GM12878 (cell line): ENCODE measurements around the gene SGF29. TPM values are rescaled to one million over a fixed set of nuclear protein-coding genes. Genes with fewer than 3 reads are reported as not detected.

ENCODE experiments used
- ATAC-seq: fragments of 200-7000 bp; cut with Tn5 transposase; 3 replicates; pipeline ENCODE4 v1.9.1; 2020; ENCODE audit warnings: mild to moderate bottlenecking, moderate library complexity
- BruUV-seq: library from RNA; stranded (reverse); fragments of 400-500 nt; replicated peaks from 2 replicates; lab custom pipeline; 2021; lab: Mats Ljungman, UMichigan
- CTCF ChIA-PET: fragments of 300-600 bp; sonication (Branson Sonifier 250); formaldehyde crosslinking; extraction: SDS; loops from one replicate; lab custom pipeline; 2021; ENCODE audit warnings: inconsistent platforms; lab: Yijun Ruan, JAX
- POLR2A ChIA-PET: fragments of 350-600 bp; formaldehyde crosslinking; extraction: SDS; loops from one replicate; lab custom pipeline; 2021; ENCODE audit warnings: inconsistent platforms; lab: Charles Lee
- RAD21 ChIA-PET: fragments of 300-600 bp; sonication (Branson Sonifier 250); formaldehyde crosslinking; loops from one replicate; lab custom pipeline; 2023; ENCODE audit warnings: antibody characterized with exemption; ENCODE audit not compliant: unreplicated experiment; lab: Charles Lee
- SMC1A ChIA-PET: fragments of 300-600 bp; sonication (Branson Sonifier 250); formaldehyde crosslinking; loops from one replicate; lab custom pipeline; 2023; ENCODE audit not compliant: unreplicated experiment, uncharacterized antibody; lab: Charles Lee
- DNase-seq: peaks from one replicate; pipeline ENCODE4 v3.0.0-alpha.2; 2011; ENCODE audit warnings: low read depth, low spot score
- FAIRE-seq: peaks from 3 replicates; lab custom pipeline; 2011; peaks lifted over from hg19 to GRCh38; lab: Jason Lieb, UNC
- H2AFZ ChIP-seq: 2 replicates; pipeline ENCODE4 v1.6.0; 2011; ENCODE audit warnings: low read depth, low read length, control low read depth; ENCODE audit not compliant: control insufficient read depth
- H3K27ac ChIP-seq: 2 replicates; pipeline ENCODE4 v1.5.1; 2011; ENCODE audit warnings: control low read depth; ENCODE audit not compliant: control insufficient read depth, insufficient read depth
- H3K27me3 ChIP-seq, 2 experiments: replicated peaks in 1 of 2; 2 replicates each; pipeline versions ENCODE4 v1.6.0 to v1.6.1; 2011; ENCODE audit warnings: low read length in 1 of 2; ENCODE audit not compliant: control insufficient read depth in 2 of 2, insufficient read depth in 2 of 2
- H3K36me3 ChIP-seq, 2 experiments: 2 replicates each; pipeline ENCODE4 v1.5.1; 2011; ENCODE audit warnings: low read length in 1 of 2; ENCODE audit not compliant: control insufficient read depth in 2 of 2, insufficient read depth in 2 of 2
- H3K4me1 ChIP-seq: 2 replicates; pipeline ENCODE4 v1.6.1; 2011; ENCODE audit warnings: mild to moderate bottlenecking, low read length, moderate library complexity, mixed read lengths; ENCODE audit not compliant: control insufficient read depth, insufficient read depth
- H3K4me2 ChIP-seq: 2 replicates; pipeline ENCODE4 v1.6.0; 2011; ENCODE audit warnings: control low read depth; ENCODE audit not compliant: control insufficient read depth, insufficient read depth
- H3K4me3 ChIP-seq: fragments of 200-600 bp; sonication (generic); 2 replicates; pipeline ENCODE4 v1.5.1; 2016
- H3K79me2 ChIP-seq: 2 replicates; pipeline ENCODE4 v1.6.0; 2011; ENCODE audit warnings: low read length; ENCODE audit not compliant: control insufficient read depth, insufficient read depth
- H3K9ac ChIP-seq: 2 replicates; pipeline ENCODE4 v1.8.0; 2011; ENCODE audit warnings: low read length, control low read depth, mixed read lengths; ENCODE audit not compliant: control insufficient read depth, insufficient read depth
- H3K9me3 ChIP-seq: replicated peaks from 3 replicates; pipeline ENCODE4 v1.5.1; 2011; ENCODE audit warnings: mild to moderate bottlenecking, low read length; ENCODE audit not compliant: control insufficient read depth, insufficient read depth
- H4K20me1 ChIP-seq: 2 replicates; pipeline ENCODE4 v1.6.0; 2011; ENCODE audit not compliant: control insufficient read depth, insufficient read depth
- BMI1 ChIP-seq: fragments of 450-650 bp; IDR thresholded peaks from 2 replicates; pipeline ENCODE4 v1.6.1; 2016; ENCODE audit warnings: mild to moderate bottlenecking, moderate library complexity, borderline replicate concordance
- FOXM1 ChIP-seq: IDR thresholded peaks from 2 replicates; pipeline ENCODE4 v1.6.1; 2012; ENCODE audit warnings: low read depth, mild to moderate bottlenecking, inconsistent platforms, low read length, moderate library complexity
- GATAD2B ChIP-seq: fragments of 450-650 bp; conservative IDR thresholded peaks from 2 replicates; pipeline ENCODE4 v1.6.1; 2017; ENCODE audit warnings: low read depth, mild to moderate bottlenecking, moderate library complexity
- HCFC1 ChIP-seq: fragments of 150-350 bp; IDR thresholded peaks from 2 replicates; pipeline ENCODE4 v1.6.1; 2014; ENCODE audit warnings: low read length
- IKZF1 ChIP-seq: fragments of 450-650 bp; conservative IDR thresholded peaks from 2 replicates; pipeline ENCODE4 v1.6.1; 2017; ENCODE audit warnings: antibody characterized with exemption, mild to moderate bottlenecking
- MYB ChIP-seq: fragments of 150-350 bp; IDR thresholded peaks from 2 replicates; pipeline ENCODE4 v1.6.1; 2014; ENCODE audit warnings: mild to moderate bottlenecking, low read depth, low read length, borderline replicate concordance
- NBN ChIP-seq: fragments of 450-650 bp; IDR thresholded peaks from 2 replicates; pipeline ENCODE4 v1.6.1; 2016
- STAT3 ChIP-seq: IDR thresholded peaks from 2 replicates; pipeline ENCODE4 v1.6.1; 2011; ENCODE audit warnings: low read depth, low read length, improper control_type of control experiment
- USF2 ChIP-seq: IDR thresholded peaks from 2 replicates; pipeline ENCODE4 v1.6.1; 2011; ENCODE audit warnings: low read depth, low read length, improper control_type of control experiment, borderline replicate concordance
- ZNF274 ChIP-seq: IDR thresholded peaks from one replicate; pipeline ENCODE4 v1.8.0; 2011; ENCODE audit not compliant: insufficient read length, insufficient read depth
- ZZZ3 ChIP-seq: IDR thresholded peaks from 2 replicates; pipeline ENCODE4 v1.6.1; 2011; ENCODE audit warnings: low read depth; ENCODE audit not compliant: control insufficient read depth, insufficient read length
- WGBS: methylation state at CpG from one replicate; pipeline ENCODE4 v1.1.6; 2016; ENCODE audit warnings: low lambda C conversion rate; ENCODE audit not compliant: insufficient replicate concordance, insufficient coverage; ENCODE audit errors: missing lambda C conversion rate; 5-methylcytosine and 5-hydroxymethylcytosine counted together
- in situ Hi-C: fragments of 300-500 bp; cut with MboI; formaldehyde crosslinking; loops from 9 replicates; pipeline ENCODE4 v1.14.3; 2018; ENCODE audit warnings: mixed read lengths
- intact Hi-C: fragments of 100-400 bp; cut with micrococcal nuclease; formaldehyde crosslinking; loops from one replicate; pipeline ENCODE4 v1.14.2; 2022; ENCODE audit not compliant: unreplicated experiment
- polyA plus RNA-seq, 11 experiments: library from polyadenylated mRNA; depleted of rRNA in 4 of 11; unstranded in 6 of 11; stranded (reverse) in 5 of 11; fragments of >200 nt; fragmentation: Nextera tagmentation in 4 of 11; fragmentation: Illumina TruSeq in 1 of 11; extraction: Ambion mirVana in 4 of 11; extraction: Trizol in 1 of 11; gene quantifications; 1 replicate in 1 of 11; 2 replicates in 10 of 11; pipeline versions ENCODE4 v1.2.1 to v1.2.3, GENCODE V29; 2011 to 2016; ENCODE audit warnings: inconsistent platforms in 2 of 11, missing spikeins in 2 of 11, low read depth in 1 of 11
- total RNA-seq, 4 experiments: library from RNA; depleted of rRNA in 3 of 4; stranded (reverse); fragments of >200 nt in 3 of 4; fragmentation: Illumina TruSeq in 1 of 4; extraction: Trizol in 1 of 4; gene quantifications; 2 replicates each; pipeline versions ENCODE4 v1.2.1 to v1.2.3, GENCODE V29; 2013 to 2021

SGF29 gene
- total and polyA plus RNA-seq, 10 of the 15 experiments (the other 5 are each of a cell fraction or from before 2014, with no cell fraction given), result 2.2 to 20.1 (median 12.3) TPM

- ATAC-seq (no peak), FAIRE-seq (no peak), DNase-seq (no peak)
- no peak overlapping the region for H3K4me3 ChIP-seq
- no peak overlapping the region for H3K9ac ChIP-seq
- no peaks in the 10 kb centered on the region; a peak in 1 of 4 replicates for H3K27me3 ChIP-seq
- H4K20me1 ChIP-seq, result no peaks in the 10 kb centered on the region
- 57% methylated on average over 16 of the region's 16 CpGs for WGBS
- no peaks in the 10 kb centered on the region for H3K36me3 ChIP-seq
- in situ Hi-C loops (no loop called here), intact Hi-C loops (no loop called here)
- ChIA-PET CTCF (interaction anchor here (0.9 kb wide), 1 partner anchor 11 kb away, joined by 3 read pairs; no protein-coding TSS in a partner anchor), RAD21 (no interaction called here), SMC1A (no interaction called here), POLR2A (no interaction called here)
- no TSS peak for BruUV-seq
- H2AFZ ChIP-seq, result no peak overlapping the region
- no peaks in the 10 kb centered on the region for H3K4me1 ChIP-seq
- no peak overlapping the region for H3K27ac ChIP-seq
- H3K9me3 ChIP-seq, result no peaks in the 10 kb centered on the region
- H3K79me2 ChIP-seq, result no peaks in the 10 kb centered on the region
- TF ChIP-seq FOXM1 (no peak), IKZF1 (no peak), NBN (no peak), USF2 (no peak)
- H3K4me2 ChIP-seq, result no peak overlapping the region
These were observed 52.8 kb downstream of the SGF29 start for GRCh38 chr16:28606291-28607115.

- no TSS peak for BruUV-seq
- no peak for DNase-seq
- Histone ChIP-seq H3K27me3 (no peaks in the 10 kb centered on the region; a peak in 1 of 4 replicates), H3K9me3 (no peaks in the 10 kb centered on the region), H4K20me1 (no peaks in the 10 kb centered on the region), H3K36me3 (no peaks in the 10 kb centered on the region), H3K9ac (no peak overlapping the region), H3K4me3 (no peak overlapping the region), H3K4me1 (no peaks in the 10 kb centered on the region), H2AFZ (no peak overlapping the region), H3K27ac (no peak overlapping the region), H3K79me2 (no peaks in the 10 kb centered on the region), H3K4me2 (no peak overlapping the region)
- intact Hi-C loops, result no loop called here
- CTCF ChIA-PET, result interaction anchor here (0.9 kb wide), 1 partner anchor 10 kb away, joined by 3 read pairs; no protein-coding TSS in a partner anchor
- no peak for ATAC-seq
- SMC1A ChIA-PET, result no interaction called here
- in situ Hi-C loops, result no loop called here
- RAD21 ChIA-PET, result no interaction called here
- FAIRE-seq, result no peak
- WGBS, result 67% methylated on average over 9 of the region's 9 CpGs
- TF ChIP-seq GATAD2B (no peak), STAT3 (no peak), HCFC1 (no peak), MYB (no peak), ZZZ3 (no peak), BMI1 (no peak), ZNF274 (no peak)
- POLR2A ChIA-PET, result no interaction called here
These were observed 53.5 kb downstream of the SGF29 start for GRCh38 chr16:28607116-28607623.
